ENCODE data around the gene COL1A1.

Gene COL1A1

DNA sequence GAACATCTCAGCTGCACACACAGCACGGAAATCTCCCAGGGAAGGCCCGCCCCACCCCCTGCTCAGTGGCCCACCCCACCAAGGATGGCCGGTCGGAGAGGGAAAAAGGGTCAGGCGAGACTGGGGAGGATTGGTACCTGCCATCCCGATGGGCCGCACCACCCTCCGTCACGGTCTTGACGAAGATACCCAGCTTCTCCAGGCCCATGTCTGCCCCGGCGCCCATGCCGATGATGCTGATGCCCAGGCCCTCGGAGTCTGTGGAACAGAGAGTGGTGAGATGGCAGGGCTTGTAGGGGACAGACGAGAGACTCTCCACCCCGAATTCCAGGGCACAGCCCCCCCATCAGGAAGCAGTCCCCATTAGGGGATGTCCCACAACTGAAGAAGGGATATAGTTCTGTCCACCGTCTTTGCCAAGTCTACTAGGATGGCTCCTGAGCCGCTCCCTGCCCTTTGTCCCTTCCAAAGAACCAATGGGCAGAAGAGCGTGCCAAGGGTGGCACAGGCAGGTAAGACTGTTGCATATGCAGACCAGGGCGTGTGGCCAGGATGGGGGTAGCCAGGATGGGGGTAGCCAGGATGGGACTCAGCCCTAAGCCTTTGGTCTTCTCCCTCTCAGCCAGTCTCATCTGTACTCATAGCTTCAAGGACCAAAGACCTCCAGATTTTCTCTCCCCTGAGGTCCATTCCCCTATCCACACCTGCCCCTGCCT is 57.8 kb downstream of the COL1A1 start:
- TF ChIP-seq, protein P1, sequence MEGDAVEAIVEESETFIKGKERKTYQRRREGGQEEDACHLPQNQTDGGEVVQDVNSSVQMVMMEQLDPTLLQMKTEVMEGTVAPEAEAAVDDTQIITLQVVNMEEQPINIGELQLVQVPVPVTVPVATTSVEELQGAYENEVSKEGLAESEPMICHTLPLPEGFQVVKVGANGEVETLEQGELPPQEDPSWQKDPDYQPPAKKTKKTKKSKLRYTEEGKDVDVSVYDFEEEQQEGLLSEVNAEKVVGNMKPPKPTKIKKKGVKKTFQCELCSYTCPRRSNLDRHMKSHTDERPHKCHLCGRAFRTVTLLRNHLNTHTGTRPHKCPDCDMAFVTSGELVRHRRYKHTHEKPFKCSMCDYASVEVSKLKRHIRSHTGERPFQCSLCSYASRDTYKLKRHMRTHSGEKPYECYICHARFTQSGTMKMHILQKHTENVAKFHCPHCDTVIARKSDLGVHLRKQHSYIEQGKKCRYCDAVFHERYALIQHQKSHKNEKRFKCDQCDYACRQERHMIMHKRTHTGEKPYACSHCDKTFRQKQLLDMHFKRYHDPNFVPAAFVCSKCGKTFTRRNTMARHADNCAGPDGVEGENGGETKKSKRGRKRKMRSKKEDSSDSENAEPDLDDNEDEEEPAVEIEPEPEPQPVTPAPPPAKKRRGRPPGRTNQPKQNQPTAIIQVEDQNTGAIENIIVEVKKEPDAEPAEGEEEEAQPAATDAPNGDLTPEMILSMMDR (IDR thresholded peaks at IDR 0.05; ENCODE audit: extremely low read depth, insufficient read depth, missing control alignments), result no peak
- in situ Hi-C loops (cut with MboI; ENCODE audit: low pct_unique_long_range_greater_than_20kb, low sequenced_read_pairs, unreplicated experiment), result no loop called here
- no peak for DNase-seq (ENCODE audit: low spot score)

DNA sequence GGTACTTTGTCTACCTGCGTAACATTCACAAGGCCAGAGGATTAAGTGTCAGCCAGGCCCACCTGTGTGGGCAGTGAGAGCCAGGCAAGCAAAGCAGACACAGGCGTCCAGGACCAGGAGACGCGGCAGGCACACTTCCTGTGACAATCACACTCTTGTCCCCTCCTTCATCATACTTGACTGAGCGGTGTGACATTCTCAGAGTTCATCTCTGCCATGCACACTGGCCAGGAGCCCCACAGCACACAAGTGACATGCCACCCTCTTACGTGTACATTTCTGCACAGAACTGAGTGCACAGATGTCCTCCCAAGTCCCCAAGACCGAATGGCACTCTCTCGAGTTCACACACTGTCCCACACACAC is 59.7 kb downstream of the COL1A1 start:
- TF ChIP-seq, protein P1 (IDR thresholded peaks at IDR 0.05; ENCODE audit: extremely low read depth, insufficient read depth, missing control alignments), result no peak
- in situ Hi-C loops (cut with MboI; ENCODE audit: low pct_unique_long_range_greater_than_20kb, low sequenced_read_pairs, unreplicated experiment), result no loop called here
- no peak for DNase-seq (ENCODE audit: low spot score)

DNA sequence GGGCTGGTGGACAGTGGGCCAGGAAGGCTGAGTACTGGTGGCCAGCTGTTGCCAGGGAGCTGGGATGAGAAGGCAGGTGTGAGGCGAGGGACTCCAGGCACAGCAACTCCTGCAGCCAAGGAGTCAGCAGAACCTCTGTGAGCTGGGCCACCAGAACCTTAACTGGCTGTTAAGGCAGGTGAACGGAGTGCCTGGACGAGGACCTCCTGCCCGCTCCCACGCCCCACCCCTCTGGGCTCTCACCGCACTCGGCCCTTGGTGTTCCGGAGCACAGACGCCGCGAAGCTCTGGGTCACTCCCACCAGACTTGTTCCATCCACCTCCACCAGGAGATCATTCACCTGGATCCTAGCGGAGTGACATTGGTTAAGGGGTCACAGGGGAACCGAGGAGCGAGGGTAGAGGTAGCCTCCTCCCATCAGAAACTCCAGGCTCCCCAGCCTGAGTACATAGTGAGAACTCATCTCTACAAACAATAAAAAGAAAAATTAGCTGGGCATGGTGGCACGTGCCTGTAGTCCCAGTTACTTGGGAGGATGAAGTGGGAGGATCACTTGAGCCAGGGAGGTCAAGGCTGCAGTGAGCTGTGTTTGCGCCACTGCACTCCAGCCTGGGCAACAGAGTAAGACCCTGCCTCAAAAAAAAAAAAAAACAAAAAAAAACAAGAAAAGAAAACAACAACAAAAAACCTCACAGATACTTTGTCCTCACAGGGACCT is 60.2 kb downstream of the COL1A1 start:
- TF ChIP-seq, protein P1 (IDR thresholded peaks at IDR 0.05; ENCODE audit: extremely low read depth, insufficient read depth, missing control alignments), result no peak
- no peak for DNase-seq (ENCODE audit: low spot score)
- in situ Hi-C loops (cut with MboI; ENCODE audit: low pct_unique_long_range_greater_than_20kb, low sequenced_read_pairs, unreplicated experiment), result no loop called here

- TF ChIP-seq, protein P1 (IDR thresholded peaks at IDR 0.05; ENCODE audit: extremely low read depth, insufficient read depth, missing control alignments), result peak; percentile 90
- in situ Hi-C loops (cut with MboI; ENCODE audit: low pct_unique_long_range_greater_than_20kb, low sequenced_read_pairs, unreplicated experiment), result no loop called here
- peak; percentile 89 for DNase-seq (ENCODE audit: low spot score)
Observed at GRCh38 chr17:50139950-50140885, 61.2 kb downstream of the COL1A1 start.

- TF ChIP-seq, protein P1 (IDR thresholded peaks at IDR 0.05; ENCODE audit: extremely low read depth, insufficient read depth, missing control alignments), result no peak
- no peak for DNase-seq (ENCODE audit: low spot score)
- in situ Hi-C loops (cut with MboI; ENCODE audit: low pct_unique_long_range_greater_than_20kb, low sequenced_read_pairs, unreplicated experiment), result no loop called here
Observed at GRCh38 chr17:50139185-50139783, 62.1 kb downstream of the COL1A1 start.

DNA sequence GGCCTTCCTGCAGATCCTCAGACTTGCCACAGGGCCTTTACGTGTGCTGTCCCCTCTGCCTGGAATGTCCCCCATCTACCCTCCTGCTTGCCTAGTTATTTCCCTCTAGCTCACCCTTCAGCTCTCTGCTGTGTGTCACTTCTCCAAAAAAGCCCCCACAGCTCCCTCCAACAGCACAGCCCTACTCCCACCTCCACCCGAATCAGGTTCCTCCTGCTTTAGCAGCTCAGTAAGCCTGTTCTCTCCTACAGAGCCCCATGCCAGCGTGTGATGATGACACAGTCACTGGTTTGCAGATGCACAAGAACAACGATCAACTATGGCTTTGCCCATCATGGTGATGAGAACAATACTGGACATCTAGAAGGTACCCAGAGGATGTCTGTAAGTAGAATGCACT is 64.4 kb downstream of the COL1A1 start:
- DNase-seq (ENCODE audit: low spot score), result no peak
- in situ Hi-C loops (cut with MboI; ENCODE audit: low pct_unique_long_range_greater_than_20kb, low sequenced_read_pairs, unreplicated experiment), result no loop called here
- TF ChIP-seq, protein P1 (IDR thresholded peaks at IDR 0.05; ENCODE audit: extremely low read depth, insufficient read depth, missing control alignments), result no peak
